HEK293T (cell line): ENCODE measurements around the gene ATRIP.

ENCODE experiments used
- CTCF ChIA-PET: fragments of 350-600 bp; formaldehyde crosslinking; extraction: SDS; loops from one replicate; lab custom pipeline; 2021; ENCODE audit warnings: antibody characterized with exemption, inconsistent platforms; lab: Yijun Ruan, JAX
- POLR2A ChIA-PET: fragments of 350-600 bp; formaldehyde crosslinking; extraction: SDS; loops from one replicate; lab custom pipeline; 2020; ENCODE audit warnings: antibody characterized with exemption, inconsistent platforms; lab: Yijun Ruan, JAX
- DNase-seq: peaks from one replicate; pipeline ENCODE4 v3.0.0; 2012; ENCODE audit warnings: mixed read lengths; ENCODE audit errors: extremely low spot score
- ARNT ChIP-seq: fragments of 450-650 bp; IDR thresholded peaks from 2 replicates; pipeline ENCODE4 v1.6.1; 2017; ENCODE audit warnings: mild to moderate bottlenecking
- BHLHE40 ChIP-seq: fragments of 450-650 bp; IDR thresholded peaks from 2 replicates; pipeline ENCODE4 v1.6.1; 2016; ENCODE audit warnings: mild to moderate bottlenecking, moderate library complexity, borderline replicate concordance
- CTBP1 ChIP-seq: fragments of 450-650 bp; IDR thresholded peaks from 2 replicates; pipeline ENCODE4 v1.6.1; 2016; ENCODE audit warnings: borderline replicate concordance
- ELF4 ChIP-seq: fragments of 450-650 bp; IDR thresholded peaks from 2 replicates; pipeline ENCODE4 v1.6.1; 2017; ENCODE audit warnings: antibody characterized with exemption
- FOXA1 ChIP-seq: fragments of 450-650 bp; IDR thresholded peaks from 2 replicates; pipeline ENCODE4 v1.6.1; 2016; ENCODE audit warnings: mild to moderate bottlenecking
- FOXK2 ChIP-seq: fragments of 450-650 bp; IDR thresholded peaks from 2 replicates; pipeline ENCODE4 v1.6.1; 2016; ENCODE audit warnings: mild to moderate bottlenecking
- FOXM1 ChIP-seq: fragments of 450-650 bp; IDR thresholded peaks from 2 replicates; pipeline ENCODE4 v1.6.1; 2017; ENCODE audit warnings: mild to moderate bottlenecking, borderline replicate concordance
- HDGF ChIP-seq: fragments of 450-650 bp; IDR thresholded peaks from 2 replicates; pipeline ENCODE4 v1.6.1; 2017; ENCODE audit warnings: antibody characterized with exemption, borderline replicate concordance
- L3MBTL2 ChIP-seq: fragments of 450-650 bp; conservative IDR thresholded peaks from 2 replicates; pipeline ENCODE4 v1.6.1; 2016; ENCODE audit warnings: mild to moderate bottlenecking
- LEF1 ChIP-seq: fragments of 450-650 bp; IDR thresholded peaks from 2 replicates; pipeline ENCODE4 v1.6.1; 2017; ENCODE audit warnings: mild to moderate bottlenecking, borderline replicate concordance
- NFRKB ChIP-seq: fragments of 450-650 bp; IDR thresholded peaks from 2 replicates; pipeline ENCODE4 v1.6.1; 2016; ENCODE audit warnings: mild to moderate bottlenecking, moderate library complexity
- PKNOX1 ChIP-seq: fragments of 450-650 bp; IDR thresholded peaks from 2 replicates; pipeline ENCODE4 v1.6.1; 2016
- SP1 ChIP-seq: fragments of 450-650 bp; IDR thresholded peaks from 2 replicates; pipeline ENCODE4 v1.6.1; 2017
- SUZ12 ChIP-seq: fragments of 450-650 bp; IDR thresholded peaks from 2 replicates; pipeline ENCODE4 v1.6.1; 2016; ENCODE audit warnings: mild to moderate bottlenecking
- TARDBP ChIP-seq: fragments of 450-650 bp; IDR thresholded peaks from 2 replicates; pipeline ENCODE4 v1.6.1; 2016
- ZNF384 ChIP-seq: fragments of 450-650 bp; IDR thresholded peaks from 2 replicates; pipeline ENCODE4 v1.6.1; 2016

ATRIP gene

GRCh38 chr3:48422681-48423080, 23.9 kb upstream of the ATRIP start:
- DNase-seq = no peak
- CTCF ChIA-PET = interaction anchor here (1.4 to 1.8 kb wide), 2 partner anchors 13 to 22 kb away, joined by 6 to 7 read pairs; no protein-coding TSS in a partner anchor
- POLR2A ChIA-PET = interaction anchor here (0.7 kb wide), 1 partner anchor 50 kb away, joined by 3 read pairs; no protein-coding TSS in a partner anchor
- TF ChIP-seq ELF4 = no peak
- TF ChIP-seq CTBP1 = no peak
- TF ChIP-seq FOXA1 = no peak
- no peak for TF ChIP-seq TARDBP
- no peak for TF ChIP-seq FOXM1
- TF ChIP-seq L3MBTL2 = no peak

DNA sequence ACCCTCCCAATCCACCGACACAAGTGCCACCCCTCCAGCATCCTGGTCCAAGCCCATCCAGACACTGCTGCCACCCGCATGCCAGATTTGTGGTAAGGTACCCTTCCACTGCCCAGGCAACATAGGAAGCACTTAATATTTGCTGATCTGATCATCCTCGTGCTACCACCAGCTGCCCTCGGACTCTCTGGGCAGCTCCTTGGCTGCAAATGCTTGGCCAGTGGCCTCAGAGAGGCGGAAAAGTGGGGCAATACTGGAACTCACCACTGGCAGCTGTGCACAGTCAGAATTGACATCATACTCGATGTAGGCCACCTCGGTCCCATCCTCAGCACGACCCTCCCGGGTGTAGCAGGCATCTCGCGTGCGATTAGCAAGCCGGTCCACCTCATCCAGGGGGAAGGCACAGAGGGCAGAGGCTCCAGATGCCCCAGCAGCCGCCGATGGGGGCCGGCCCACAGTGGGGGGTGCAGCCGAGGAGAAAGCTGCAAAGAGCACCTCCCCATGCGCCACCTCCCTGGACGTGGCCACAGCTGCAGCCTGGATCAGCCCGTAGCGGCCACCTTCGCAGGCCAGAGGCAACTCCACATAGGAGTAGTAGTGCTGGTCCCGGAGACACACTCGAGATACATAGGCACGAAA, 23.2 kb upstream of the ATRIP start:
- ChIA-PET POLR2A (interaction anchor here (1.1 kb wide), 1 partner anchor 17 kb away, joined by 3 read pairs; the partner anchor contains the start of genes CCDC51 and TMA7), CTCF (interaction anchor here (1.4 to 1.8 kb wide), 4 partner anchors 13 to 23 kb away, joined by 5 to 11 read pairs (median 6); no protein-coding TSS in a partner anchor)
- TF ChIP-seq HDGF = no peak
- TF ChIP-seq SP1 = no peak
- no peak for TF ChIP-seq L3MBTL2
- TF ChIP-seq ELF4 = no peak
- no peak for TF ChIP-seq ARNT
- TF ChIP-seq SUZ12 = no peak
- no peak for TF ChIP-seq ZNF384
- no peak for TF ChIP-seq TARDBP
- no peak for TF ChIP-seq BHLHE40
- TF ChIP-seq FOXA1 = no peak
- TF ChIP-seq FOXK2 = no peak
- TF ChIP-seq LEF1 = no peak
- TF ChIP-seq FOXM1 = no peak
- TF ChIP-seq PKNOX1 = no peak
- TF ChIP-seq CTBP1 = no peak
- TF ChIP-seq NFRKB = no peak
- no peak for DNase-seq

DNA sequence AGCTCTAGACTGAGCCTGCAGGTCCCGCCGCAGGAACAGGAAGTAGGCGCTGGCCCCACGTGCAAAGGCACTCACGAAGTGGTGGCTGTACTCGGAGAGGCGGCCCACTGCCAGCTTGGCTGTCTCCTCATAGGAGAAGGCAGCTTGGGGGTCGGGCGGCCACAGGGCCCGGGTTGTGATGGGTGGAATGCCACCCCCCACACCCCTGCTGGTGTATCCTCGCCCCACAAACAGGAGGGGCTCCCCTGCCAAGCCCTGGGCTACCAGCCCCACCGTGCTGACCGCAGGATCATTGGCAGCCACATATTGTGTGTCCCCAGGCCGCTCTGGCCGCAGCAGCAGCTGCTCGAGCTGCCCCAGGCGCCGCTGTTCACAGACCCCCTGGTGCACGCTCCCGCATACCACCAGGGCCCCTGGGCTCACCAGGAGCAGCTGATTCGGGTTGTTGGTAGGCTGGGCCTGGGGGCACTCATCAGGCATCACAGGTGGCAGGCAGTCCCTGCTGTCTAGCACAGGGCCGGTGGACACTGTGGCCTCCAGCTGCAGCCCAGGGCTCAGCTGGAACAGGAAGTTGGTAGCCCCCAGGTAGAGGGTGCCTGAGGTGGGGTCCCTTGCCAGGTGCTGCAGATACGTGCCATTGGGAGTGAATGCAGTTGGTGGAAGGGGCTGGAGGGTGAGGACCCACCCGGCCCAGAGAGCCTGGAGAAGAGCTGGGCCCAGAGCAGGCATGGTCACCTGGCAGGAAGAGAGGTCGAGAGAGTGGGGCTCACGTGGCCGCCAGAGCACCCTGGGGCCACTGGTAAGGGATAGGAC, 22.4 kb upstream of the ATRIP start:
- POLR2A ChIA-PET = interaction anchor here (1.1 kb wide), 1 partner anchor 16 kb away, joined by 3 read pairs; the partner anchor contains the start of genes CCDC51 and TMA7
- DNase-seq = no peak
- CTCF ChIA-PET = interaction anchor here (1.4 to 1.7 kb wide), 2 partner anchors 12 to 23 kb away, joined by 5 to 11 read pairs; no protein-coding TSS in a partner anchor
- TF ChIP-seq ARNT (no peak), BHLHE40 (no peak), FOXM1 (no peak), ELF4 (no peak), L3MBTL2 (no peak), PKNOX1 (no peak), FOXK2 (no peak), CTBP1 (no peak), ZNF384 (no peak), TARDBP (no peak), NFRKB (no peak), FOXA1 (no peak), SUZ12 (no peak)

GRCh38 chr3:48425281-48425812, 21.2 kb upstream of the ATRIP start:
- ChIA-PET POLR2A (no interaction called here), CTCF (interaction anchor here (1.2 to 1.7 kb wide), 2 partner anchors 10 to 25 kb away, joined by 4 to 5 read pairs; no protein-coding TSS in a partner anchor)
- DNase-seq = no peak
- TF ChIP-seq CTBP1 (no peak), PKNOX1 (no peak)

DNA sequence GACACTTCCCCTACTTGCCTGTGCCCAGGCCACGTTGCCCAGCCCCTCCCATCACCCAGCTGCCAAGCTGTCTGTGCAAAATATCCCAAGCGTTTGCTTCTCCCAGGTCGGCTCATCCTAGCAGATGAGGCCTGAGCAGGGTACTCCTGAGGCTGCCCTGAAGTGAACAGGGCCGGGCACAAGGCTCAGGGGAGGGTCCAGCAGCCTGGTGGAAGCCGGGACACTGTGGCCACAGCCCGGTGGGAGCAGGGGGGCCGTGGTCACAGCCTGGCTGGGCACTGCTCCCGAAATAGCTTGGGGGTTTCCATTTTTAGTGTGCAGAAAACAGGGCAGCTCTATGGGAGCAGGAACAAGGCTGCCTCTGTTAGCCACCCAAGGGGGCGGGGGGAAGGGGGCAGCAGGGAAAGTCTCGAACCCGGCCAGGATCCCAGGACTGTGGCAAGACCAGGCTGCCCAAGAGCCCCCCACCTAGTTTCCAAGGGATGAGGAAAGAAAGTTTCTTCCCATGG, 20.1 kb upstream of the ATRIP start:
- no peak for DNase-seq
- ChIA-PET CTCF (interaction anchor here (1.0 to 1.5 kb wide), 3 partner anchors 9 to 26 kb away, joined by 3 to 10 read pairs (median 4); no protein-coding TSS in a partner anchor), POLR2A (interaction anchor here (1.4 kb wide), 1 partner anchor 14 kb away, joined by 3 read pairs; the partner anchor contains the start of genes CCDC51 and TMA7)
- TF ChIP-seq ZNF384 (no peak), ARNT (no peak), BHLHE40 (no peak), FOXM1 (no peak), CTBP1 (no peak), TARDBP (no peak), LEF1 (no peak), SUZ12 (no peak), FOXA1 (no peak), ELF4 (no peak), FOXK2 (no peak), HDGF (no peak), NFRKB (no peak), L3MBTL2 (no peak), SP1 (no peak), PKNOX1 (no peak)
